GM12878 (cell line): ENCODE results near the gene PRR22. TPM values are rescaled to one million over a fixed set of nuclear protein-coding genes. Genes with fewer than 3 reads are reported as not detected.

Source experiments
- ATAC-seq: fragments of 200-7000 bp; cut with Tn5 transposase; 3 replicates; pipeline ENCODE4 v1.9.1; 2020; ENCODE audit warnings: mild to moderate bottlenecking, moderate library complexity
- BruUV-seq: library from RNA; stranded (reverse); fragments of 400-500 nt; replicated peaks from 2 replicates; lab custom pipeline; 2021; lab: Mats Ljungman, UMichigan
- CTCF ChIA-PET: fragments of 300-600 bp; sonication (Branson Sonifier 250); formaldehyde crosslinking; extraction: SDS; loops from one replicate; lab custom pipeline; 2021; ENCODE audit warnings: inconsistent platforms; lab: Yijun Ruan, JAX
- POLR2A ChIA-PET: fragments of 350-600 bp; formaldehyde crosslinking; extraction: SDS; loops from one replicate; lab custom pipeline; 2021; ENCODE audit warnings: inconsistent platforms; lab: Charles Lee
- RAD21 ChIA-PET: fragments of 300-600 bp; sonication (Branson Sonifier 250); formaldehyde crosslinking; loops from one replicate; lab custom pipeline; 2023; ENCODE audit warnings: antibody characterized with exemption; ENCODE audit not compliant: unreplicated experiment; lab: Charles Lee
- SMC1A ChIA-PET: fragments of 300-600 bp; sonication (Branson Sonifier 250); formaldehyde crosslinking; loops from one replicate; lab custom pipeline; 2023; ENCODE audit not compliant: unreplicated experiment, uncharacterized antibody; lab: Charles Lee
- DNase-seq: peaks from one replicate; pipeline ENCODE4 v3.0.0-alpha.2; 2011; ENCODE audit warnings: low read depth, low spot score
- FAIRE-seq: peaks from 3 replicates; lab custom pipeline; 2011; peaks lifted over from hg19 to GRCh38; lab: Jason Lieb, UNC
- H2AFZ ChIP-seq: 2 replicates; pipeline ENCODE4 v1.6.0; 2011; ENCODE audit warnings: low read depth, low read length, control low read depth; ENCODE audit not compliant: control insufficient read depth
- H3K27ac ChIP-seq: 2 replicates; pipeline ENCODE4 v1.5.1; 2011; ENCODE audit warnings: control low read depth; ENCODE audit not compliant: control insufficient read depth, insufficient read depth
- H3K27me3 ChIP-seq, 2 experiments: replicated peaks in 1 of 2; 2 replicates each; pipeline versions ENCODE4 v1.6.0 to v1.6.1; 2011; ENCODE audit warnings: low read length in 1 of 2; ENCODE audit not compliant: control insufficient read depth in 2 of 2, insufficient read depth in 2 of 2
- H3K36me3 ChIP-seq, 2 experiments: 2 replicates each; pipeline ENCODE4 v1.5.1; 2011; ENCODE audit warnings: low read length in 1 of 2; ENCODE audit not compliant: control insufficient read depth in 2 of 2, insufficient read depth in 2 of 2
- H3K4me1 ChIP-seq: 2 replicates; pipeline ENCODE4 v1.6.1; 2011; ENCODE audit warnings: mild to moderate bottlenecking, low read length, moderate library complexity, mixed read lengths; ENCODE audit not compliant: control insufficient read depth, insufficient read depth
- H3K4me2 ChIP-seq: 2 replicates; pipeline ENCODE4 v1.6.0; 2011; ENCODE audit warnings: control low read depth; ENCODE audit not compliant: control insufficient read depth, insufficient read depth
- H3K4me3 ChIP-seq: fragments of 200-600 bp; sonication (generic); 2 replicates; pipeline ENCODE4 v1.5.1; 2016
- H3K79me2 ChIP-seq: 2 replicates; pipeline ENCODE4 v1.6.0; 2011; ENCODE audit warnings: low read length; ENCODE audit not compliant: control insufficient read depth, insufficient read depth
- H3K9ac ChIP-seq: 2 replicates; pipeline ENCODE4 v1.8.0; 2011; ENCODE audit warnings: low read length, control low read depth, mixed read lengths; ENCODE audit not compliant: control insufficient read depth, insufficient read depth
- H3K9me3 ChIP-seq: replicated peaks from 3 replicates; pipeline ENCODE4 v1.5.1; 2011; ENCODE audit warnings: mild to moderate bottlenecking, low read length; ENCODE audit not compliant: control insufficient read depth, insufficient read depth
- H4K20me1 ChIP-seq: 2 replicates; pipeline ENCODE4 v1.6.0; 2011; ENCODE audit not compliant: control insufficient read depth, insufficient read depth
- BHLHE40 ChIP-seq, 2 experiments: fragments of 450-650 bp in 1 of 2; IDR thresholded peaks; 2 replicates each; pipeline ENCODE4 v1.6.1; 2011 to 2017; ENCODE audit warnings: low read depth in 2 of 2, borderline replicate concordance in 1 of 2, improper control_type of control experiment in 1 of 2, low read length in 1 of 2, mild to moderate bottlenecking in 1 of 2
- CEBPB ChIP-seq, 2 experiments: fragments of 150-350 bp in 1 of 2; IDR thresholded peaks; 2 replicates each; pipeline ENCODE4 v1.6.1; 2012 to 2014; ENCODE audit warnings: low read depth in 2 of 2, low read length in 2 of 2, borderline replicate concordance in 1 of 2, inconsistent platforms in 1 of 2
- GABPA ChIP-seq: IDR thresholded peaks from 2 replicates; pipeline ENCODE4 v1.6.1; 2014; ENCODE audit warnings: antibody characterized with exemption, low read depth, mild to moderate bottlenecking, inconsistent platforms
- GATAD2B ChIP-seq: fragments of 450-650 bp; conservative IDR thresholded peaks from 2 replicates; pipeline ENCODE4 v1.6.1; 2017; ENCODE audit warnings: low read depth, mild to moderate bottlenecking, moderate library complexity
- PAX8 ChIP-seq: fragments of 450-650 bp; IDR thresholded peaks from 2 replicates; pipeline ENCODE4 v1.6.1; 2017; ENCODE audit warnings: mild to moderate bottlenecking, moderate library complexity
- PML ChIP-seq: IDR thresholded peaks from 2 replicates; pipeline ENCODE4 v1.6.1; 2012; ENCODE audit warnings: low read length, inconsistent platforms
- RCOR1 ChIP-seq: conservative IDR thresholded peaks from 2 replicates; pipeline ENCODE4 v1.6.1; 2012; ENCODE audit warnings: low read depth, low read length, improper control_type of control experiment
- REST ChIP-seq: IDR thresholded peaks from 2 replicates; pipeline ENCODE4 v1.6.1; 2012; ENCODE audit warnings: mild to moderate bottlenecking, low read depth, low read length
- SP1 ChIP-seq: IDR thresholded peaks from one replicate; pipeline ENCODE4 v1.6.1; 2011; ENCODE audit warnings: low read depth, low read length
- STAT3 ChIP-seq: IDR thresholded peaks from 2 replicates; pipeline ENCODE4 v1.6.1; 2011; ENCODE audit warnings: low read depth, low read length, improper control_type of control experiment
- WGBS: methylation state at CpG from one replicate; pipeline ENCODE4 v1.1.6; 2016; ENCODE audit warnings: low lambda C conversion rate; ENCODE audit not compliant: insufficient replicate concordance, insufficient coverage; ENCODE audit errors: missing lambda C conversion rate; 5-methylcytosine and 5-hydroxymethylcytosine counted together
- in situ Hi-C: fragments of 300-500 bp; cut with MboI; formaldehyde crosslinking; loops from 9 replicates; pipeline ENCODE4 v1.14.3; 2018; ENCODE audit warnings: mixed read lengths
- intact Hi-C: fragments of 100-400 bp; cut with micrococcal nuclease; formaldehyde crosslinking; loops from one replicate; pipeline ENCODE4 v1.14.2; 2022; ENCODE audit not compliant: unreplicated experiment
- polyA plus RNA-seq, 11 experiments: library from polyadenylated mRNA; depleted of rRNA in 4 of 11; unstranded in 6 of 11; stranded (reverse) in 5 of 11; fragments of >200 nt; fragmentation: Nextera tagmentation in 4 of 11; fragmentation: Illumina TruSeq in 1 of 11; extraction: Ambion mirVana in 4 of 11; extraction: Trizol in 1 of 11; gene quantifications; 1 replicate in 1 of 11; 2 replicates in 10 of 11; pipeline versions ENCODE4 v1.2.1 to v1.2.3, GENCODE V29; 2011 to 2016; ENCODE audit warnings: inconsistent platforms in 2 of 11, missing spikeins in 2 of 11, low read depth in 1 of 11
- total RNA-seq, 4 experiments: library from RNA; depleted of rRNA in 3 of 4; stranded (reverse); fragments of >200 nt in 3 of 4; fragmentation: Illumina TruSeq in 1 of 4; extraction: Trizol in 1 of 4; gene quantifications; 2 replicates each; pipeline versions ENCODE4 v1.2.1 to v1.2.3, GENCODE V29; 2013 to 2021
- TF ChIP-seq, protein P1 (sequence below): fragments of 450-650 bp; formaldehyde crosslinking; IDR thresholded peaks from 2 replicates; pipeline ENCODE4 v1.4.0; 2022; ENCODE audit warnings: mild to moderate bottlenecking, moderate library complexity

The PRR22 gene
- total and polyA plus RNA-seq, 10 of the 15 experiments (the other 5 are each of a cell fraction or from before 2014, with no cell fraction given), result 0.31 to 4.4 (median 1.3) TPM; not detected in 2

- Histone ChIP-seq H3K4me2 (peak within 1 kb of the TSS; percentile 97), H3K27ac (peak within 1 kb of the TSS; percentile 92), H3K9me3 (no peaks in the 10 kb centered on the region), H3K4me1 (peaks cover 3% of the 10 kb centered on the region; the same call in 1 of the 2 replicates), H3K36me3 (peaks cover 4 to 21% of the 10 kb centered on the region in 2 experiments; a peak in 3 of 4 replicates), H3K27me3 (no peaks in the 10 kb centered on the region), H4K20me1 (no peaks in the 10 kb centered on the region), H3K9ac (peak within 1 kb of the TSS; percentile 75), H3K79me2 (peaks cover 5% of the 10 kb centered on the region), H3K4me3 (peak within 1 kb of the TSS; percentile 71), H2AFZ (peak within 1 kb of the TSS; percentile 83)
- BruUV-seq, result TSS peak; percentile 90
- DNase-seq, result peak; percentile 98
- in situ Hi-C loops, result no loop called here
- FAIRE-seq, result peak; percentile 99
- RAD21 ChIA-PET, result interaction anchor here (0.7 to 1.5 kb wide), 2 partner anchors 13 to 198 kb away, joined by 3 to 4 read pairs; partner anchors contain the start of gene NRTN
- ATAC-seq, result peak; percentile 99
- WGBS, result 12% methylated on average over 72 of the region's 72 CpGs
- intact Hi-C loops, result loop anchor here (1.0 to 2.0 kb wide), 3 partner anchors 71 to 114 kb away; partner anchors contain the start of genes CATSPERD, LONP1, RPL36 and VMAC
- POLR2A ChIA-PET, result interaction anchor here (1.1 kb wide), 2 partner anchors 13 to 113 kb away, joined by 3 to 7 read pairs; no protein-coding TSS in a partner anchor
- SMC1A ChIA-PET, result interaction anchor here (0.9 to 1.0 kb wide), 2 partner anchors 13 to 101 kb away, joined by 3 to 4 read pairs; partner anchors contain the start of gene RPL36
- CTCF ChIA-PET, result interaction anchor here (0.9 to 3.6 kb wide), 3 partner anchors 13 to 101 kb away, joined by 3 to 25 read pairs (median 4); partner anchors contain the start of genes NRTN and RPL36
- TF ChIP-seq RCOR1, result 0 out of 2 replicates have a peak, but pooled peaks have one; percentile 34
- peak; percentile 80 for TF ChIP-seq GATAD2B
- TF ChIP-seq REST, result no peak
- peak; percentile 89 to 95; a peak in 3 of 4 replicates for TF ChIP-seq BHLHE40 (IDR thresholded peaks at IDR 0.05; ENCODE audit: borderline replicate concordance in 1 of 2, low read depth in 2 of 2, low read length in 1 of 2)
- no peak for TF ChIP-seq CEBPB (IDR thresholded peaks at IDR 0.05; ENCODE audit: borderline replicate concordance in 1 of 2, low read depth in 2 of 2, low read length in 2 of 2)
- TF ChIP-seq, protein P1, sequence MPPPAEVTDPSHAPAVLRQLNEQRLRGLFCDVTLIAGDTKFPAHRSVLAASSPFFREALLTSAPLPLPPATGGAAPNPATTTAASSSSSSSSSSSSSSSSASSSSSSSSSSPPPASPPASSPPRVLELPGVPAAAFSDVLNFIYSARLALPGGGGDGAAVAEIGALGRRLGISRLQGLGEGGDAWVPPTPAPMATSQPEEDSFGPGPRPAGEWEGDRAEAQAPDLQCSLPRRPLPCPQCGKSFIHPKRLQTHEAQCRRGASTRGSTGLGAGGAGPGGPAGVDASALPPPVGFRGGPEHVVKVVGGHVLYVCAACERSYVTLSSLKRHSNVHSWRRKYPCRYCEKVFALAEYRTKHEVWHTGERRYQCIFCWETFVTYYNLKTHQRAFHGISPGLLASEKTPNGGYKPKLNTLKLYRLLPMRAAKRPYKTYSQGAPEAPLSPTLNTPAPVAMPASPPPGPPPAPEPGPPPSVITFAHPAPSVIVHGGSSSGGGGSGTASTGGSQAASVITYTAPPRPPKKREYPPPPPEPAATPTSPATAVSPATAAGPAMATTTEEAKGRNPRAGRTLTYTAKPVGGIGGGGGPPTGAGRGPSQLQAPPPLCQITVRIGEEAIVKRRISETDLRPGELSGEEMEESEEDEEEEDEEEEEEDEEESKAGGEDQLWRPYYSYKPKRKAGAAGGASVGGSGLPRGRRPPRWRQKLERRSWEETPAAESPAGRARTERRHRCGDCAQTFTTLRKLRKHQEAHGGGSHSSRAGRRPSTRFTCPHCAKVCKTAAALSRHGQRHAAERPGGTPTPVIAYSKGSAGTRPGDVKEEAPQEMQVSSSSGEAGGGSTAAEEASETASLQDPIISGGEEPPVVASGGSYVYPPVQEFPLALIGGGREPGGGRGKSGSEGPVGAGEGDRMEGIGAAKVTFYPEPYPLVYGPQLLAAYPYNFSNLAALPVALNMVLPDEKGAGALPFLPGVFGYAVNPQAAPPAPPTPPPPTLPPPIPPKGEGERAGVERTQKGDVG (CRISPR knock-in tag), result no peak
- peak; percentile 66; the same call in 1 of the 2 replicates for TF ChIP-seq PML
- TF ChIP-seq PAX8, result no peak
- TF ChIP-seq SP1, result peak; percentile 82
- no peak for TF ChIP-seq STAT3
- TF ChIP-seq GABPA, result peak; percentile 93
These were observed 6.3 kb upstream of the PRR22 start, which contains the start of gene DUS3L for GRCh38 chr19:5790559-5791520. Gene DUS3L, minus strand, starts transcription at chr19:5791163. Its CDS starts 22 bp downstream, at chr19:5791141.
